ENCODE data around the gene ATP5F1D. TPM values are rescaled to one million over a fixed set of nuclear protein-coding genes. Genes with fewer than 3 reads are reported as not detected.

Gene ATP5F1D
- total and polyA plus RNA-seq, 2 donors (not counting 3 experiments of a cell fraction or from before 2014, with no cell fraction given): 167 to 192 TPM

DNA sequence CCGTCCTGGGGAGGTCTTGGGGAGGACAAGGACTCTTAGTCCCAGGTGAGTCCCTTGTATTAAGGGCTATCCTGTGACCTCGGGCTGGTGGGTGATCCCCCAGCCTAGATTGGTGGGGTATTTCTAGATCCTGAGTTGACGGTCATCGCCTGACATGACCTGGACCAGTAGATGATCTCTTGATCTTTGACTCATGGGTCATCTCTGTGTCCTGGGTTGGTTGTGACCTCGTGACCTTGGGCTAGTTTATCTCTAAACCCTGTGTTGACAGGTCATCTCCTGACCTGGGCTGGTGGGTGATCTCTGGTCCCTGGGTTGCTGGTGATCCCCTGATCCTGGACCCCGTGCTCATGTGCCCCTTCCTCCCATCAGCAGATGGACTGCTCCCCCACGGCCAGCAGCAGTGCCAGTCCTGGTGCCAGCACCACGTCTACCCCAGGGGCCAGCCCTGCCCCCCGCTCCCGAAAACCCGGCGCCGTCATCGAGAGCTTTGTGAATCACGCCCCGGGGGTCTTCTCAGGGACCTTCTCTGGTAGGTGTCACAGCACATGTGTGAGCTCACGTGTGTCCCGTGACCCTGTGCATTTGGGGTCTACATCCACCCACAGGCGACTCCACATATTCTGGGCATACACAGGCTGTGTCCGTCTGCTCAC is 13.1 kb downstream of the ATP5F1D start:
- TF ChIP-seq POLR2A (IDR thresholded peaks at IDR 0.05; ENCODE audit: low read depth, low read length) (peak; percentile 19), JUN (IDR thresholded peaks at IDR 0.05; ENCODE audit: borderline replicate concordance, insufficient read depth, insufficient read length, low read depth) (no peak)
- H3K4me3 ChIP-seq (replicated peaks in 1 of 3; ENCODE audit: insufficient read depth in 1 of 3, low read depth in 1 of 3, low read length in 3 of 3): no peak overlapping the region
- BruUV-seq (replicated peaks): no TSS peak
- no peak overlapping the region for H3K27ac ChIP-seq (ENCODE audit: insufficient read depth, low read depth, low read length)
- H3K36me3 ChIP-seq (ENCODE audit: control insufficient read depth in 2 of 2, extremely low read depth in 1 of 2, insufficient read depth in 2 of 2, low read length in 2 of 2): peaks cover 29 to 36% of the 10 kb centered on the region in 2 experiments
- H2AFZ ChIP-seq (ENCODE audit: low read depth, low read length): no peak overlapping the region
- CTCF ChIA-PET: interaction anchor here (0.7 to 2.2 kb wide), 3 partner anchors 10 to 12 kb away, joined by 6 to 89 read pairs (median 10); no protein-coding TSS in a partner anchor
- H3K4me1 ChIP-seq (ENCODE audit: control insufficient read depth, extremely low read depth, insufficient read depth, low read length): peaks cover 39% of the 10 kb centered on the region
- H3K27me3 ChIP-seq (ENCODE audit: control insufficient read depth in 2 of 2, insufficient read depth in 2 of 2, low read length in 2 of 2): no peaks in the 10 kb centered on the region
- intact Hi-C loops (cut with micrococcal nuclease): no loop called here
- no peak for DNase-seq (ENCODE audit: low read depth, low spot score)
- H3K9me3 ChIP-seq (replicated peaks; ENCODE audit: control insufficient read depth, insufficient read depth, low read length): no peaks in the 10 kb centered on the region
- H3K79me2 ChIP-seq (ENCODE audit: control insufficient read depth, insufficient read depth, low read length): peaks cover 63% of the 10 kb centered on the region
- no peak overlapping the region for H3K4me2 ChIP-seq (ENCODE audit: insufficient read depth, low read length)
- POLR2A ChIA-PET: interaction anchor here (1.1 to 2.2 kb wide), 2 partner anchors 12 to 15 kb away, joined by 5 to 34 read pairs; partner anchors contain the start of gene CIRBP
- no peaks in the 10 kb centered on the region for H3K9me1 ChIP-seq (replicated peaks; ENCODE audit: control insufficient read depth, extremely low read depth, insufficient read depth, low read length)
- no peak for FAIRE-seq
- dilution Hi-C loops (cut with MboI; ENCODE audit: extremely low pct_ligation_motif_present, low sequenced_read_pairs): no loop called here
- H4K20me1 ChIP-seq (replicated peaks; ENCODE audit: control insufficient read depth, extremely low read depth, insufficient read depth, low read length): no peaks in the 10 kb centered on the region
- no peak overlapping the region for H3K9ac ChIP-seq (replicated peaks; ENCODE audit: extremely low read depth, insufficient read depth, low read length)

GRCh38 chr19:1255186-1256161 is 13.9 kb downstream of the ATP5F1D start:
- intact Hi-C loops (cut with micrococcal nuclease) (no loop called here), dilution Hi-C loops (cut with MboI; ENCODE audit: extremely low pct_ligation_motif_present, low sequenced_read_pairs) (no loop called here)
- H3K4me3 ChIP-seq (replicated peaks in 1 of 3; ENCODE audit: insufficient read depth in 1 of 3, low read depth in 1 of 3, low read length in 3 of 3): no peak overlapping the region
- peaks cover 29 to 34% of the 10 kb centered on the region in 2 experiments for H3K36me3 ChIP-seq (ENCODE audit: control insufficient read depth in 2 of 2, extremely low read depth in 1 of 2, insufficient read depth in 2 of 2, low read length in 2 of 2)
- no peaks in the 10 kb centered on the region for H4K20me1 ChIP-seq (replicated peaks; ENCODE audit: control insufficient read depth, extremely low read depth, insufficient read depth, low read length)
- no peaks in the 10 kb centered on the region for H3K9me3 ChIP-seq (replicated peaks; ENCODE audit: control insufficient read depth, insufficient read depth, low read length)
- H2AFZ ChIP-seq (ENCODE audit: low read depth, low read length): no peak overlapping the region
- peaks cover 48% of the 10 kb centered on the region for H3K4me1 ChIP-seq (ENCODE audit: control insufficient read depth, extremely low read depth, insufficient read depth, low read length)
- H3K79me2 ChIP-seq (ENCODE audit: control insufficient read depth, insufficient read depth, low read length): peaks cover 54% of the 10 kb centered on the region
- BruUV-seq (replicated peaks): no TSS peak
- no peak overlapping the region for H3K27ac ChIP-seq (ENCODE audit: insufficient read depth, low read depth, low read length)
- no peak for FAIRE-seq
- TF ChIP-seq FOS (IDR thresholded peaks at IDR 0.05; ENCODE audit: borderline replicate concordance, insufficient read depth, low read length) (no peak), MYC (IDR thresholded peaks at IDR 0.05; ENCODE audit: low read depth, low read length) (no peak), CTCF (IDR thresholded peaks at IDR 0.05; ENCODE audit: extremely low read depth in 1 of 2, insufficient read depth in 1 of 2, low read depth in 1 of 2, low read length in 2 of 2) (no peak), POLR2AphosphoS5 (IDR thresholded peaks at IDR 0.05; ENCODE audit: insufficient read depth, low read depth, low read length) (no peak), POLR2A (IDR thresholded peaks at IDR 0.05; ENCODE audit: low read depth, low read length) (no peak), JUN (IDR thresholded peaks at IDR 0.05; ENCODE audit: borderline replicate concordance, insufficient read depth, insufficient read length, low read depth) (no peak), EZH2 (IDR thresholded peaks at IDR 0.05; ENCODE audit: borderline replicate concordance, low read depth, low read length, severe bottlenecking) (no peak), GATA2 (IDR thresholded peaks at IDR 0.05; ENCODE audit: insufficient read depth, insufficient read length, low read depth, low read length) (no peak)
- TF ChIP-seq, protein P1, sequence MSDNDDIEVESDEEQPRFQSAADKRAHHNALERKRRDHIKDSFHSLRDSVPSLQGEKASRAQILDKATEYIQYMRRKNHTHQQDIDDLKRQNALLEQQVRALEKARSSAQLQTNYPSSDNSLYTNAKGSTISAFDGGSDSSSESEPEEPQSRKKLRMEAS (IDR thresholded peaks at IDR 0.05; ENCODE audit: insufficient read depth, insufficient read length): no peak
- H3K9ac ChIP-seq (replicated peaks; ENCODE audit: extremely low read depth, insufficient read depth, low read length): no peak overlapping the region
- no peaks in the 10 kb centered on the region for H3K9me1 ChIP-seq (replicated peaks; ENCODE audit: control insufficient read depth, extremely low read depth, insufficient read depth, low read length)
- CTCF ChIA-PET: interaction anchor here (0.7 to 7.8 kb wide), 3 partner anchors 11 kb away, joined by 6 to 63 read pairs (median 10); no protein-coding TSS in a partner anchor
- no peak overlapping the region for H3K4me2 ChIP-seq (ENCODE audit: insufficient read depth, low read length)
- DNase-seq (ENCODE audit: low read depth, low spot score): no peak
- POLR2A ChIA-PET: interaction anchor here (0.8 to 1.2 kb wide), 3 partner anchors 11 to 13 kb away, joined by 3 to 5 read pairs (median 4); partner anchors contain the start of gene CIRBP
- H3K27me3 ChIP-seq (ENCODE audit: control insufficient read depth in 2 of 2, insufficient read depth in 2 of 2, low read length in 2 of 2): no peaks in the 10 kb centered on the region

Data from endothelial cell of umbilical vein (primary cell).